ENCODE results near the gene BBS7. TPM values are rescaled to one million over a fixed set of nuclear protein-coding genes. Genes with fewer than 3 reads are reported as not detected.

BBS7 gene
- total RNA-seq, 2 experiments from 2014 or later = 15.2 to 17.9 TPM

Other genes starting within 250 kb of the BBS7 start
- gene ANXA5, start 173.5 kb downstream of the BBS7 start, total RNA-seq = 100 to 1,000 TPM; 132 to 140 TPM
- gene SMIM43, start 105.3 kb downstream of the BBS7 start, total RNA-seq = not detected
- gene EXOSC9, start 69.2 kb downstream of the BBS7 start, total RNA-seq = 10 to 100 TPM; 65.9 to 68.0 TPM
- 100 to 1,000 TPM in 1 of 2 experiments, 10 to 100 TPM in 1; 98.2 to 100 TPM for gene CCNA2, start 46.6 kb downstream of the BBS7 start, total RNA-seq
- gene TRPC3, start 81.6 kb upstream of the BBS7 start, total RNA-seq = 1 to 10 TPM; 1.0 to 1.6 TPM

Data from activated CD4-positive, alpha-beta memory T cell treated with anti-CD3 and anti-CD28 coated beads for 36 hours (primary cell).